Body of pancreas (tissue), 4 donors: ENCODE data around the gene DUSP8.

ENCODE experiments used
- CTCF ChIP-seq, 7 experiments: fragments of 450-650 bp in 4 of 7; fragments of 200-600 bp in 3 of 7; sonication (generic) in 3 of 7; IDR thresholded peaks; one replicate each; pipeline ENCODE4 v1.5.1; 2016 to 2019; ENCODE audit warnings: antibody characterized with exemption in 7 of 7
- POLR2A ChIP-seq, 3 donors: fragments of 450-650 bp; IDR thresholded peaks; one replicate each; pipeline ENCODE4 v1.6.1; 2016; ENCODE audit warnings: antibody characterized with exemption in 3 of 3, mild to moderate bottlenecking in 2 of 3

GRCh38 chr11:1523779-1524178 is 48.3 kb downstream of the DUSP8 start:
- TF ChIP-seq CTCF (IDR thresholded peaks at IDR 0.05) = no peak
- TF ChIP-seq POLR2A (IDR thresholded peaks at IDR 0.05) = no peak
